Measurements from ENCODE around the gene NEO1. TPM values are rescaled to one million over a fixed set of nuclear protein-coding genes. Genes with fewer than 3 reads are reported as not detected.

The NEO1 gene
- polyA plus RNA-seq, 1 donor (not counting 4 experiments of a cell fraction or from before 2014, with no cell fraction given) = 4.4 TPM

- Histone ChIP-seq H3K27me3 (ENCODE audit: control insufficient read depth, extremely low read depth, insufficient read depth, low read length) (no peaks in the 10 kb centered on the region), H3K36me3 (ENCODE audit: control insufficient read depth in 2 of 2, extremely low read depth in 1 of 2, insufficient read depth in 2 of 2, low read length in 2 of 2) (no peaks in the 10 kb centered on the region), H3K79me2 (ENCODE audit: control insufficient read depth, insufficient read depth, low read length) (no peaks in the 10 kb centered on the region), H3K4me2 (ENCODE audit: control insufficient read depth, extremely low read depth, insufficient read depth, low read depth, low read length) (no peak overlapping the region), H3K27ac (ENCODE audit: control insufficient read depth, insufficient read depth, low read length) (no peak overlapping the region), H3K9me1 (ENCODE audit: control insufficient read depth, extremely low read depth, insufficient read depth, low read length) (no peaks in the 10 kb centered on the region), H3K4me3 (ENCODE audit: control insufficient read depth in 2 of 3, extremely low read depth in 1 of 3, insufficient read depth in 2 of 3, low read depth in 1 of 3, low read length in 3 of 3) (no peak overlapping the region), H2AFZ (ENCODE audit: control insufficient read depth, low read length) (no peak overlapping the region), H4K20me1 (ENCODE audit: control insufficient read depth, extremely low read depth, insufficient read depth, low read length) (no peaks in the 10 kb centered on the region), H3K9me3 (ENCODE audit: control insufficient read depth, low read depth, low read length) (no peaks in the 10 kb centered on the region), H3K9ac (ENCODE audit: control insufficient read depth, extremely low read depth, insufficient read depth, low read length) (no peak overlapping the region), H3K4me1 (ENCODE audit: control insufficient read depth, extremely low read depth, insufficient read depth, low read length) (no peaks in the 10 kb centered on the region)
- DNase-seq (ENCODE audit: low read depth, low spot score) (peak; percentile 4), FAIRE-seq (peak; percentile 41)
- dilution Hi-C loops (cut with MboI; ENCODE audit: extremely low pct_ligation_motif_present, low sequenced_read_pairs) = no loop called here
- TF ChIP-seq EZH2 (IDR thresholded peaks at IDR 0.05; ENCODE audit: low read length) = no peak
- no peak for TF ChIP-seq CTCF (optimal IDR thresholded peaks at IDR 0.05 in 1 of 3, IDR thresholded peaks at IDR 0.05 in 1 of 3, conservative IDR thresholded peaks at IDR 0.05 in 1 of 3; ENCODE audit: extremely low read depth in 1 of 3, insufficient read depth in 2 of 3, low read length in 3 of 3)
Observed at GRCh38 chr15:73346735-73347312, 294.6 kb downstream of the NEO1 start.

- no peaks in the 10 kb centered on the region for H3K9me3 ChIP-seq (ENCODE audit: control insufficient read depth, low read depth, low read length)
- no peaks in the 10 kb centered on the region for H4K20me1 ChIP-seq (ENCODE audit: control insufficient read depth, extremely low read depth, insufficient read depth, low read length)
- FAIRE-seq (no peak), DNase-seq (ENCODE audit: low read depth, low spot score) (no peak)
- no peaks in the 10 kb centered on the region for H3K79me2 ChIP-seq (ENCODE audit: control insufficient read depth, insufficient read depth, low read length)
- H3K4me2 ChIP-seq (ENCODE audit: control insufficient read depth, extremely low read depth, insufficient read depth, low read depth, low read length) = no peak overlapping the region
- H2AFZ ChIP-seq (ENCODE audit: control insufficient read depth, low read length) = no peak overlapping the region
- no peak overlapping the region for H3K27ac ChIP-seq (ENCODE audit: control insufficient read depth, insufficient read depth, low read length)
- no peaks in the 10 kb centered on the region for H3K27me3 ChIP-seq (ENCODE audit: control insufficient read depth, extremely low read depth, insufficient read depth, low read length)
- no peak overlapping the region for H3K4me3 ChIP-seq (ENCODE audit: control insufficient read depth in 2 of 3, extremely low read depth in 1 of 3, insufficient read depth in 2 of 3, low read depth in 1 of 3, low read length in 3 of 3)
- no peak overlapping the region for H3K9ac ChIP-seq (ENCODE audit: control insufficient read depth, extremely low read depth, insufficient read depth, low read length)
- H3K36me3 ChIP-seq (ENCODE audit: control insufficient read depth in 2 of 2, extremely low read depth in 1 of 2, insufficient read depth in 2 of 2, low read length in 2 of 2) = no peaks in the 10 kb centered on the region
- no peaks in the 10 kb centered on the region for H3K4me1 ChIP-seq (ENCODE audit: control insufficient read depth, extremely low read depth, insufficient read depth, low read length)
- no peaks in the 10 kb centered on the region for H3K9me1 ChIP-seq (ENCODE audit: control insufficient read depth, extremely low read depth, insufficient read depth, low read length)
- dilution Hi-C loops (cut with MboI; ENCODE audit: extremely low pct_ligation_motif_present, low sequenced_read_pairs) = no loop called here
- TF ChIP-seq EZH2 (IDR thresholded peaks at IDR 0.05; ENCODE audit: low read length) (no peak), CTCF (optimal IDR thresholded peaks at IDR 0.05 in 1 of 3, IDR thresholded peaks at IDR 0.05 in 1 of 3, conservative IDR thresholded peaks at IDR 0.05 in 1 of 3; ENCODE audit: extremely low read depth in 1 of 3, insufficient read depth in 2 of 3, low read length in 3 of 3) (no peak)
Observed at GRCh38 chr15:73349191-73349590, 296.9 kb downstream of the NEO1 start.

All from keratinocyte (primary cell).